K562 (cell line): ENCODE results near the gene RXRB. TPM values are rescaled to one million over a fixed set of nuclear protein-coding genes. Genes with fewer than 3 reads are reported as not detected.

ENCODE experiments used
- CBX8 ChIP-seq: fragments of 200-600 bp; sonication (generic); IDR thresholded peaks from 2 replicates; pipeline ENCODE4 v1.6.1; 2012; ENCODE audit warnings: borderline replicate concordance, mixed run types, low read depth, mild to moderate bottlenecking, moderate library complexity, mixed read lengths, low read length, control low read depth, inconsistent platforms; ENCODE audit not compliant: poor library complexity, severe bottlenecking; ENCODE audit errors: extremely low read depth
- DEAF1 ChIP-seq: fragments of 450-650 bp; formaldehyde crosslinking; IDR thresholded peaks from 2 replicates; pipeline ENCODE4 v1.4.0; 2020; ENCODE audit warnings: mild to moderate bottlenecking, moderate library complexity
- DNMT1 ChIP-seq: fragments of 450-650 bp; IDR thresholded peaks from 2 replicates; pipeline ENCODE4 v1.6.1; 2016; ENCODE audit warnings: antibody characterized with exemption, mild to moderate bottlenecking
- ELF1 ChIP-seq: fragments of 200-800 bp; sonication (Bioruptor generic); IDR thresholded peaks from 2 replicates; pipeline ENCODE4 v1.6.1; 2016; ENCODE audit warnings: missing genetic modification characterization, missing compliant biosample characterization
- FOXK2 ChIP-seq, 2 experiments: fragments of 450-650 bp; IDR thresholded peaks in 1 of 2; conservative IDR thresholded peaks in 1 of 2; 2 replicates each; pipeline ENCODE4 v1.6.1; 2016; ENCODE audit warnings: low read depth in 2 of 2, mild to moderate bottlenecking in 1 of 2
- JUND ChIP-seq, 2 experiments: IDR thresholded peaks; 2 replicates in 1 of 2; 3 replicates in 1 of 2; pipeline ENCODE4 v1.6.1; 2011; ENCODE audit warnings: borderline replicate concordance in 2 of 2, low read depth in 2 of 2, low read length in 2 of 2, improper control_type of control experiment in 1 of 2, missing biosample characterization in 1 of 2, missing genetic modification characterization in 1 of 2, missing genetic modification reagents in 1 of 2
- L3MBTL2 ChIP-seq: fragments of 450-650 bp; IDR thresholded peaks from 2 replicates; pipeline ENCODE4 v1.6.1; 2016; ENCODE audit warnings: mild to moderate bottlenecking, moderate library complexity
- MAZ ChIP-seq, 2 experiments: fragments of 450-650 bp in 1 of 2; sonication (generic) in 1 of 2; formaldehyde crosslinking; IDR thresholded peaks in 1 of 2; conservative IDR thresholded peaks in 1 of 2; 2 replicates each; pipeline versions ENCODE4 v1.4.0 to v1.5.0; 2020; ENCODE audit warnings: mild to moderate bottlenecking in 1 of 2, missing genetic modification reagents in 1 of 2
- NBN ChIP-seq: fragments of 450-650 bp; IDR thresholded peaks from 2 replicates; pipeline ENCODE4 v1.6.1; 2016; ENCODE audit warnings: low read depth, mild to moderate bottlenecking
- NFIC ChIP-seq: fragments of 450-650 bp; IDR thresholded peaks from 2 replicates; pipeline ENCODE4 v1.6.1; 2017; ENCODE audit warnings: mild to moderate bottlenecking, inconsistent platforms
- PHTF2 ChIP-seq: fragments of 250-450 bp; sonication (Bioruptor Pico); IDR thresholded peaks from 2 replicates; pipeline ENCODE4 v1.5.0; 2021; ENCODE audit warnings: mild to moderate bottlenecking
- POLR2G ChIP-seq: fragments of 200-400 bp; formaldehyde crosslinking; IDR thresholded peaks from 2 replicates; pipeline ENCODE4 v1.6.1; 2017; ENCODE audit warnings: low read depth, mild to moderate bottlenecking, antibody characterized with exemption, low read length, moderate library complexity
- PURB ChIP-seq: sonication (generic); formaldehyde crosslinking; IDR thresholded peaks from 2 replicates; pipeline ENCODE4 v1.9.0; 2021; ENCODE audit warnings: low read depth, mild to moderate bottlenecking, missing genetic modification reagents
- ZNF124 ChIP-seq: sonication (generic); formaldehyde crosslinking; IDR thresholded peaks from 2 replicates; pipeline ENCODE4 v1.8.1; 2022; ENCODE audit warnings: missing genetic modification reagents
- polyA plus RNA-seq, 8 experiments: library from polyadenylated mRNA; depleted of rRNA in 4 of 8; stranded (reverse) in 5 of 8; unstranded in 3 of 8; fragments of >200 nt; fragmentation: Nextera tagmentation in 2 of 8; fragmentation: Illumina TruSeq in 1 of 8; extraction: Ambion mirVana in 2 of 8; extraction: Trizol in 1 of 8; gene quantifications; 2 replicates each; pipeline versions ENCODE4 v1.2.1 to v1.2.3, GENCODE V29; 2011 to 2014; ENCODE audit warnings: inconsistent platforms in 1 of 8, missing spikeins in 1 of 8
- total RNA-seq, 7 experiments: library from RNA; depleted of rRNA in 6 of 7; stranded (reverse); fragments of >200 nt in 6 of 7; fragmentation: Illumina TruSeq in 2 of 7; extraction: Trizol in 2 of 7; gene quantifications; 2 replicates each; pipeline versions ENCODE4 v1.2.1 to v1.2.3, GENCODE V29; 2011 to 2021; ENCODE audit warnings: low replicate concordance in 1 of 7

The RXRB gene
- total and polyA plus RNA-seq, 9 of the 15 experiments (the other 6 are each of a cell fraction or from before 2014, with no cell fraction given) = 0.76 to 35.5 (median 18.4) TPM

- TF ChIP-seq L3MBTL2 = peak; percentile 85
- 0 out of 2 replicates have a peak, but pooled peaks have one; percentile 19 for TF ChIP-seq JUND (IDR thresholded peaks at IDR 0.05; ENCODE audit: borderline replicate concordance, low read depth, low read length)
- TF ChIP-seq JUND (tag; IDR thresholded peaks at IDR 0.05; ENCODE audit: borderline replicate concordance, low read depth, low read length) = no peak; the same call in 2 of the 3 replicates
- peak; percentile 47; the same call in 1 of the 2 replicates for TF ChIP-seq DEAF1 (CRISPR knock-in tag)
- no peak for TF ChIP-seq ELF1 (tag)
- peak; percentile 69 for TF ChIP-seq POLR2G
- TF ChIP-seq FOXK2 (conservative IDR thresholded peaks at IDR 0.05 in 1 of 2, IDR thresholded peaks at IDR 0.05 in 1 of 2; ENCODE audit: low read depth in 2 of 2) = no peak
- TF ChIP-seq DNMT1 = no peak
- TF ChIP-seq MAZ (CRISPR knock-in tag; conservative IDR thresholded peaks at IDR 0.05 in 1 of 2, IDR thresholded peaks at IDR 0.05 in 1 of 2) = peak; percentile 76 to 85; a peak in 3 of 4 replicates
- TF ChIP-seq NFIC = peak; percentile 47
- TF ChIP-seq PURB (CRISPR knock-in tag) = no peak
- no peak for TF ChIP-seq ZNF124 (CRISPR knock-in tag)
- no peak for TF ChIP-seq PHTF2 (CRISPR knock-in tag)
- 0 out of 2 replicates have a peak, but pooled peaks have one; percentile 27 for TF ChIP-seq NBN
- TF ChIP-seq CBX8 = no peak
Observed at GRCh38 chr6:33161354-33162331, 38.8 kb downstream of the RXRB start (continued).
